Panc1 (cell line): ENCODE measurements around the gene FAAP20. TPM values are rescaled to one million over a fixed set of nuclear protein-coding genes. Genes with fewer than 3 reads are reported as not detected.

Experiments used
- ATAC-seq: fragments of 200-7000 bp; cut with Tn5 transposase; 2 replicates; pipeline ENCODE4 v1.9.1; 2020; ENCODE audit warnings: mild to moderate bottlenecking, moderate library complexity
- BruUV-seq: library from RNA; stranded (reverse); fragments of 400-500 nt; replicated peaks from 2 replicates; lab custom pipeline; 2021; lab: Mats Ljungman, UMichigan
- CTCF ChIA-PET: fragments of 300-600 bp; sonication (Branson Sonifier 250); formaldehyde crosslinking; loops from one replicate; lab custom pipeline; 2022; ENCODE audit warnings: antibody characterized with exemption; lab: Charles Lee
- POLR2A ChIA-PET: fragments of 300-600 bp; sonication (Branson Sonifier 250); formaldehyde crosslinking; loops from one replicate; lab custom pipeline; 2022; ENCODE audit warnings: antibody characterized with exemption; lab: Charles Lee
- DNase-seq: peaks from one replicate; pipeline ENCODE4 v3.0.0-alpha.2; 2010; ENCODE audit warnings: low read depth, low spot score
- H3K27ac ChIP-seq: 2 replicates; pipeline ENCODE4 v1.5.1; 2011; ENCODE audit warnings: mild to moderate bottlenecking, low read length, inconsistent platforms
- H3K27me3 ChIP-seq: fragments of 200-500 bp; sonication (Bioruptor generic); 2 replicates; pipeline ENCODE4 v1.6.0; 2014; ENCODE audit warnings: low read length, inconsistent platforms; ENCODE audit not compliant: control insufficient read depth, insufficient read depth
- H3K36me3 ChIP-seq: fragments of 200-500 bp; sonication (Bioruptor generic); 2 replicates; pipeline ENCODE4 v1.5.1; 2014; ENCODE audit warnings: inconsistent platforms, mild to moderate bottlenecking, low read length, moderate library complexity; ENCODE audit not compliant: control insufficient read depth, insufficient read depth
- H3K4me1 ChIP-seq: 2 replicates; pipeline ENCODE4 v1.5.1; 2011; ENCODE audit warnings: inconsistent platforms, mild to moderate bottlenecking, low read length, moderate library complexity; ENCODE audit not compliant: control insufficient read depth, insufficient read depth
- H3K4me3 ChIP-seq, 2 experiments: 2 replicates each; pipeline ENCODE4 v1.5.1; 2011 to 2012; ENCODE audit warnings: low read depth in 2 of 2, low read length in 2 of 2, mild to moderate bottlenecking in 2 of 2, inconsistent platforms in 1 of 2, moderate library complexity in 1 of 2
- H3K9me3 ChIP-seq: fragments of 200-500 bp; sonication (Bioruptor generic); 2 replicates; pipeline ENCODE4 v1.5.1; 2014; ENCODE audit warnings: low read depth, mild to moderate bottlenecking, inconsistent platforms, low read length, moderate library complexity; ENCODE audit not compliant: control insufficient read depth, insufficient read depth
- POLR2AphosphoS5 ChIP-seq: IDR thresholded peaks from 2 replicates; pipeline ENCODE4 v1.6.1; 2012; ENCODE audit warnings: mild to moderate bottlenecking, low read depth, low read length, moderate library complexity
- REST ChIP-seq, 2 experiments: IDR thresholded peaks; 2 replicates each; pipeline ENCODE4 v1.6.1; 2011 to 2012; ENCODE audit warnings: low read depth in 2 of 2, control low read depth in 1 of 2, low read length in 1 of 2, mild to moderate bottlenecking in 1 of 2, moderate library complexity in 1 of 2; ENCODE audit not compliant: insufficient read depth in 1 of 2
- SIN3A ChIP-seq: IDR thresholded peaks from 2 replicates; pipeline ENCODE4 v1.6.1; 2012; ENCODE audit warnings: low read depth, mild to moderate bottlenecking, low read length, moderate library complexity, borderline replicate concordance; ENCODE audit not compliant: insufficient read depth
- TCF7L2 ChIP-seq: IDR thresholded peaks from 2 replicates; pipeline ENCODE4 v1.6.1; 2011; ENCODE audit warnings: mild to moderate bottlenecking, low read depth, low read length, inconsistent platforms
- in situ Hi-C: cut with HindIII; loops from 2 replicates; pipeline ENCODE4 v1.10.0; 2016; ENCODE audit warnings: low sequenced_read_pairs, low pct_unique_long_range_greater_than_20kb
- intact Hi-C: fragments of 100-400 bp; cut with micrococcal nuclease; formaldehyde crosslinking; loops from one replicate; pipeline ENCODE4 v1.10.0; 2022; ENCODE audit not compliant: unreplicated experiment
- total RNA-seq: library from RNA; stranded (reverse); gene quantifications from one replicate; pipeline ENCODE4 v1.2.1, GENCODE V29; 2021; ENCODE audit not compliant: unreplicated experiment
- TF ChIP-seq, protein P1 (sequence below): fragments of 450-650 bp; IDR thresholded peaks from 2 replicates; pipeline ENCODE4 v1.5.1; 2017; ENCODE audit warnings: mild to moderate bottlenecking

Gene FAAP20
- total RNA-seq, 1 experiment from 2014 or later, result 177 TPM

DNA sequence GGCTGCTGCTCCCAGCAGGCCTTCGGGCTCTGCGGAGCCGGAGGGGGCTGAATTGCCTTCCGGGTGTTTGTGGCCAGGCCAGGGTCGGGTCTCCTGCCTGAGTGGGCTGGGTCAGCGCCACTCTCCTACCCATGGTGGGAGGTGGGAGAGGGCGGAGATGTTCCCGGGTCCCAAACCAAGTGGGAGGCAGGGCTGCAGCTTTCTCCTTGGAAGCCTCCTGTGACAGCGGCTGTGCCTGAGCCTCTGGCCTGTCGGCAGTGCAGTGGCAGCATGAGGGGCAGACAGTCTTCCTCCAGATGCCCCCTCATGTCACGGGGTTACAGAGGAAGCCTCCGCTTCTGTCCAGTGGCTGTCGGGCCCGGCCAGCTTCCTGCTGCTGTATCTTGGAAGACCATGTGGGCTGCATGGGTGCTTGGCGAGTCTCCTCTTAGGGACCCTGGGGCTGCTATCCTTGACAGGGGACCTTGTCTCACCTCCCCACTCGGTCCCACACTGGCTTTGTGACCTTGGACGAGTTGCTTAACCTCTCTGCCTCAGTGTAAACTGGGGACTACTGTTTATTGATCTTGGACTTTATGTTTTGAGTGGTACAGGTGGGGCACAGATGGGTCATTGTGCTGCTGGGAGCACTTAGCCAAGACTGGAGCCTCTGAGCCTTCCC is 37.8 kb upstream of the FAAP20 start:
- TF ChIP-seq SIN3A, result no peak
- TF ChIP-seq POLR2AphosphoS5, result no peak
- TF ChIP-seq REST (IDR thresholded peaks at IDR 0.05; ENCODE audit: insufficient read depth in 1 of 2, low read depth in 2 of 2, low read length in 1 of 2), result no peak
- TF ChIP-seq, protein P1, sequence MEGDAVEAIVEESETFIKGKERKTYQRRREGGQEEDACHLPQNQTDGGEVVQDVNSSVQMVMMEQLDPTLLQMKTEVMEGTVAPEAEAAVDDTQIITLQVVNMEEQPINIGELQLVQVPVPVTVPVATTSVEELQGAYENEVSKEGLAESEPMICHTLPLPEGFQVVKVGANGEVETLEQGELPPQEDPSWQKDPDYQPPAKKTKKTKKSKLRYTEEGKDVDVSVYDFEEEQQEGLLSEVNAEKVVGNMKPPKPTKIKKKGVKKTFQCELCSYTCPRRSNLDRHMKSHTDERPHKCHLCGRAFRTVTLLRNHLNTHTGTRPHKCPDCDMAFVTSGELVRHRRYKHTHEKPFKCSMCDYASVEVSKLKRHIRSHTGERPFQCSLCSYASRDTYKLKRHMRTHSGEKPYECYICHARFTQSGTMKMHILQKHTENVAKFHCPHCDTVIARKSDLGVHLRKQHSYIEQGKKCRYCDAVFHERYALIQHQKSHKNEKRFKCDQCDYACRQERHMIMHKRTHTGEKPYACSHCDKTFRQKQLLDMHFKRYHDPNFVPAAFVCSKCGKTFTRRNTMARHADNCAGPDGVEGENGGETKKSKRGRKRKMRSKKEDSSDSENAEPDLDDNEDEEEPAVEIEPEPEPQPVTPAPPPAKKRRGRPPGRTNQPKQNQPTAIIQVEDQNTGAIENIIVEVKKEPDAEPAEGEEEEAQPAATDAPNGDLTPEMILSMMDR, result no peak
- no peak for TF ChIP-seq TCF7L2
- in situ Hi-C loops, result no loop called here
- no peaks in the 10 kb centered on the region for H3K9me3 ChIP-seq
- no TSS peak for BruUV-seq
- no peak for DNase-seq
- CTCF ChIA-PET, result interaction anchor here (1.4 kb wide), 1 partner anchor 37 kb away, joined by 4 read pairs; the partner anchor contains the start of gene FAAP20
- H3K36me3 ChIP-seq, result peaks cover 2% of the 10 kb centered on the region; the same call in 1 of the 2 replicates
- intact Hi-C loops, result loop anchor here (5.0 kb wide), 1 partner anchor 80 kb away; no protein-coding TSS in a partner anchor
- POLR2A ChIA-PET, result no interaction called here
- peak overlapping the region; percentile 56 to 68 for H3K4me3 ChIP-seq
- H3K4me1 ChIP-seq, result peaks cover 36% of the 10 kb centered on the region
- no peaks in the 10 kb centered on the region for H3K27me3 ChIP-seq
- H3K27ac ChIP-seq, result 0 out of 2 replicates have a peak overlapping the region, but pooled peaks have one; percentile 13
- ATAC-seq, result no peak

DNA sequence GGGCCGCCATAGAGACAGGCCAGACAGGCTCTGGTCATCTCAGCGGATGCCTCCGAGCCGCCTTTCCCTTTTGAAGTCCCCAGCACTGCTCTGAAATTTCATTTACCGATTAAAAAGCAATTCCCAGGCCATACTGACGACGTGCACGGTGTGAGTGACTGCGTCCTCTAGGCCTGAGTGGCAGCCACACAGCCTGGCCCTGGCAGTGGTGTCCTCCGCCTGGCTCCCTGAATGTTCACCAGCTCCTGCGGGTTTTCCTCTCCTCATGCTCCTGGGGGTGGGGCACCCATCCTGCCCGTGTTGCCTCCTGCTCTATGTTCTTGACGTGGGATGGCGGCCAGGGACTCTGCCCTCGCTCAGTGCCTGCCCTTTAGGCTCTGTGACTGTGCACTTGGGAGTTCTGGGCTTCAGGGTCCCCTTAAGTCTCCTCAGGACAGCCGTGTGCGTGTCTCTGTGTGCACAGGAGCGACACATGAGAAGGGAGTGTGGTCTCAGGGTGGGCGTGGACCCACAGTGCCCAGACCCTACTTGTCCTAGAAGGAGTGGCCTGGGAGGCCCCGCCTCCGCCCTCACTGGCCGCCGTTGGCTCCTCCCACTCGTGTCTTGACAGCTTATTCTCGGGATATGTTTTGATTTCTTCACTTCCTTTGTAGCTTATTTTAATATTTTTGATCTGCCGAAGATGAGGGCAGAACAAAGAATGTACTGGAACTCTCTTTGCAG is 37.1 kb upstream of the FAAP20 start:
- Histone ChIP-seq H3K27ac (peak overlapping the region; percentile 85; the same call in 1 of the 2 replicates), H3K4me1 (peaks cover 32% of the 10 kb centered on the region), H3K36me3 (peaks cover 2% of the 10 kb centered on the region; the same call in 1 of the 2 replicates), H3K9me3 (no peaks in the 10 kb centered on the region), H3K27me3 (no peaks in the 10 kb centered on the region), H3K4me3 (peak overlapping the region; percentile 56 to 68)
- intact Hi-C loops, result loop anchor here (5.0 kb wide), 1 partner anchor 81 kb away; no protein-coding TSS in a partner anchor
- POLR2A ChIA-PET, result no interaction called here
- BruUV-seq, result no TSS peak
- ATAC-seq (peak; percentile 55), DNase-seq (no peak)
- CTCF ChIA-PET, result interaction anchor here (1.4 kb wide), 1 partner anchor 37 kb away, joined by 4 read pairs; the partner anchor contains the start of gene FAAP20
- in situ Hi-C loops, result no loop called here
- no peak for TF ChIP-seq POLR2AphosphoS5
- TF ChIP-seq SIN3A, result peak; percentile 54
- TF ChIP-seq, protein P1, result no peak
- no peak for TF ChIP-seq REST (IDR thresholded peaks at IDR 0.05; ENCODE audit: insufficient read depth in 1 of 2, low read depth in 2 of 2, low read length in 1 of 2)
- peak; percentile 63; the same call in 1 of the 2 replicates for TF ChIP-seq TCF7L2
